PFSK-1 (cell line): Measurements from ENCODE around the gene PHACTR1.

Source experiments
- FOXP2 ChIP-seq: optimal IDR thresholded peaks from 2 replicates; pipeline ENCODE3; 2011; ENCODE audit warnings: borderline replicate concordance, control low read depth, inconsistent platforms; ENCODE audit not compliant: insufficient read depth; ENCODE audit errors: extremely low read length, extremely low read depth
- POLR2AphosphoS5 ChIP-seq: IDR thresholded peaks from 2 replicates; pipeline ENCODE4 v1.6.1; 2012; ENCODE audit warnings: low read depth, mild to moderate bottlenecking, control low read depth, low read length, moderate library complexity
- REST ChIP-seq, 2 experiments: IDR thresholded peaks; 2 replicates each; pipeline versions ENCODE4 v1.6.1 to v1.8.0; 2011 to 2012; ENCODE audit warnings: low read depth in 2 of 2, low read length in 2 of 2, control low read depth in 1 of 2, inconsistent platforms in 1 of 2, mild to moderate bottlenecking in 1 of 2, moderate library complexity in 1 of 2; ENCODE audit not compliant: insufficient read depth in 1 of 2
- SIN3A ChIP-seq: IDR thresholded peaks from 2 replicates; pipeline ENCODE4 v1.6.1; 2012; ENCODE audit warnings: mild to moderate bottlenecking, low read length, moderate library complexity, borderline replicate concordance; ENCODE audit not compliant: insufficient read depth
- TAF1 ChIP-seq: IDR thresholded peaks from 2 replicates; pipeline ENCODE4 v1.6.1; 2012; ENCODE audit warnings: low read length, control low read depth, borderline replicate concordance; ENCODE audit not compliant: insufficient read depth

PHACTR1 gene

GRCh38 chr6:12698298-12698697 is 18.3 kb upstream of the PHACTR1 start:
- no peak for TF ChIP-seq REST (IDR thresholded peaks at IDR 0.05; ENCODE audit: insufficient read depth in 1 of 2, low read depth in 2 of 2, low read length in 2 of 2)
- TF ChIP-seq SIN3A = no peak
- TF ChIP-seq TAF1 = no peak
- no peak for TF ChIP-seq FOXP2
- no peak for TF ChIP-seq POLR2AphosphoS5

- TF ChIP-seq TAF1 (no peak), POLR2AphosphoS5 (no peak), FOXP2 (no peak), SIN3A (no peak), REST (IDR thresholded peaks at IDR 0.05; ENCODE audit: insufficient read depth in 1 of 2, low read depth in 2 of 2, low read length in 2 of 2) (no peak)
These were observed 11.6 kb upstream of the PHACTR1 start for GRCh38 chr6:12704946-12705345.

GRCh38 chr6:12709116-12709515 is 7.5 kb upstream of the PHACTR1 start:
- no peak for TF ChIP-seq FOXP2
- no peak for TF ChIP-seq TAF1
- TF ChIP-seq POLR2AphosphoS5 = no peak

GRCh38 chr6:12709556-12710232 is 6.9 kb upstream of the PHACTR1 start:
- TF ChIP-seq TAF1 (no peak), FOXP2 (no peak), REST (IDR thresholded peaks at IDR 0.05; ENCODE audit: insufficient read depth in 1 of 2, low read depth in 2 of 2, low read length in 2 of 2) (no peak)

GRCh38 chr6:12710921-12711320 is 5.6 kb upstream of the PHACTR1 start:
- TF ChIP-seq FOXP2 = no peak
- no peak for TF ChIP-seq TAF1
- TF ChIP-seq SIN3A = no peak
- no peak for TF ChIP-seq REST (IDR thresholded peaks at IDR 0.05; ENCODE audit: insufficient read depth in 1 of 2, low read depth in 2 of 2, low read length in 2 of 2)
- no peak for TF ChIP-seq POLR2AphosphoS5
